Measurements from ENCODE around the gene MBTPS1.

DNA sequence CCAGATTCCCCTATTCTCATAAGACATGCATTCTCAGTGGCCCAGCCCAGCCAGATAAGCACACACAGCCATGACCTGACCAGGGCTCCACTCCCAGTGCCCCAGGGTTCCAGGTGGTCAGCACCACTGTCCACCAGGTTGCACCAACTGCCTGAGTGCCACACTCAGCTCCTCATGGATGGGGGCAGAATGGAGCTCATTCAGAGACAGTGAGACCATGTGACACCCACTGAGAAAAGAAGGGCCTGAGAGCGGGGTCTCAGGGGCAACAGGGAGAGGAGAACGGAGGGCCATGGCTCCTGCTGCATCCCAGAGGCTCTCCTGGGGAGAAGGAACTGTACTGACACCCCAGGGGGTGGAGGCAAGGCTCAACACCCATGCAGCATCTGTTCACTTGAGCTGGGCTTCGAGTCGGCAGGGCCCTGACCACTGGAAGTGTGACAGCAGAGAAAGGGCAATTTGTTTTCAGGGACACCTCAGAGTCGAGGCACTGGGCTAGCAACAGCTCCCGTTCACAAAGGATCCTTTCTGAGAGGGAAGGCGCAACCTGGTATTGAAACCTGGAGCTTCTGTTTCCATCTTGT is 55.4 kb downstream of the MBTPS1 start:
- TF ChIP-seq, protein P1, sequence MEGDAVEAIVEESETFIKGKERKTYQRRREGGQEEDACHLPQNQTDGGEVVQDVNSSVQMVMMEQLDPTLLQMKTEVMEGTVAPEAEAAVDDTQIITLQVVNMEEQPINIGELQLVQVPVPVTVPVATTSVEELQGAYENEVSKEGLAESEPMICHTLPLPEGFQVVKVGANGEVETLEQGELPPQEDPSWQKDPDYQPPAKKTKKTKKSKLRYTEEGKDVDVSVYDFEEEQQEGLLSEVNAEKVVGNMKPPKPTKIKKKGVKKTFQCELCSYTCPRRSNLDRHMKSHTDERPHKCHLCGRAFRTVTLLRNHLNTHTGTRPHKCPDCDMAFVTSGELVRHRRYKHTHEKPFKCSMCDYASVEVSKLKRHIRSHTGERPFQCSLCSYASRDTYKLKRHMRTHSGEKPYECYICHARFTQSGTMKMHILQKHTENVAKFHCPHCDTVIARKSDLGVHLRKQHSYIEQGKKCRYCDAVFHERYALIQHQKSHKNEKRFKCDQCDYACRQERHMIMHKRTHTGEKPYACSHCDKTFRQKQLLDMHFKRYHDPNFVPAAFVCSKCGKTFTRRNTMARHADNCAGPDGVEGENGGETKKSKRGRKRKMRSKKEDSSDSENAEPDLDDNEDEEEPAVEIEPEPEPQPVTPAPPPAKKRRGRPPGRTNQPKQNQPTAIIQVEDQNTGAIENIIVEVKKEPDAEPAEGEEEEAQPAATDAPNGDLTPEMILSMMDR (IDR thresholded peaks at IDR 0.05): no peak
- no peak for TF ChIP-seq POLR2A (IDR thresholded peaks at IDR 0.05)
